HG02642 (cell line): ENCODE results near the gene TMEM108.
"Not testable (repeated sequence)": the region's sequence is repeated elsewhere in the genome, so short reads cannot be mapped to it uniquely, and the experiment has no call there.

Experiments
- ATAC-seq: cut with Tn5 transposase; IDR thresholded peaks from one replicate; pipeline ENCODE4 v1.9.1; 2021; ENCODE audit warnings: mild to moderate bottlenecking; ENCODE audit not compliant: unreplicated experiment, poor library complexity

TMEM108 gene

GRCh38 chr3:133038089-133038730 lies at the start of gene TMEM108:
Gene TMEM108, plus strand, starts transcription at chr3:133038391.
- peak; percentile 45 for ATAC-seq

DNA sequence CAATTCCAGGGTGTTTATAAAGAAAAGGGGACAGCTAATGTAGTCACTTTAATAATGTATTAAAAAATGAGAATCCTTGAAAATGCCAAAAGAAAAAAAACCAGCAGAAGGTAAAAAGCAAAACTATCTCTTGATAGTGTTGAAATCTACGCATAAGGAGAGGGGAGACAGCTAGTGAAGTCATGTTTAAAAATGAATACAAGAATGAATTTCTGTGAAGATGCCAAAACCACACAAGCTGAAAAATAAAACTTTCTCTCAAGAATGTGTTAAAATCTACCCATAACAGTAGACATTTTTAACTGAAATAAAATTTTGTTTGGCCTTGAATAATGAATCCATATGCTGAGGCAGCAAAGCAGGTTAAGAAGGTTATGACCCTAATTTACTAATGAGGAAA lies 42.2 kb upstream of the TMEM108 start:
- no peak for ATAC-seq

GRCh38 chr3:132997404-132998185 lies 40.6 kb upstream of the TMEM108 start:
- ATAC-seq = no peak

GRCh38 chr3:133005032-133005431 lies 33.2 kb upstream of the TMEM108 start:
- not testable (repeated sequence) for ATAC-seq

GRCh38 chr3:133007601-133008000 lies 30.6 kb upstream of the TMEM108 start:
- no peak for ATAC-seq

- no peak for ATAC-seq
These were observed 23.9 kb upstream of the TMEM108 start for GRCh38 chr3:133014325-133014724.

- ATAC-seq = not testable (repeated sequence)
These were observed 22.6 kb upstream of the TMEM108 start for GRCh38 chr3:133015573-133015972.

DNA sequence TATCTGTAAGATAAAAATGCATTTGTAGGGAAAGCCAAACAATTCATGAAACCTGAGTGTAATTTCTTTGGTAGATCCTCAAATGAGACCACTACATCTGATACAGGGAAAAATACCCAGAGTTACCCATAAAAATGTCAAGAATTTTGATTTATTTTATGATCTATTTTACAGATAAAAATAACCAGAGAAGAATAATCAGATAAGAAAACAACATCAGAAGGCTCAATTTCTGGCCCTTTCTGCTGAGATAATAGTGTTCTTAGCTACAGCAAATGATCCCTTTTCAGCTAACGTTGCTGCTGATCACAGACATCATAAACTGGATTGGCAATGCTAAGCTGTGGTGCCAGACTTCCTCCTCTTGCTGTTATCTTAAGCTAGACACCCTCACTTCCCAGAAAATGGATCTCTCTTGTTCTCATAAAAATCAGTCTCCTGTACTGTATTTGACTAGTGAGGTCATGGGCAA lies 21.3 kb upstream of the TMEM108 start:
- ATAC-seq = no peak

DNA sequence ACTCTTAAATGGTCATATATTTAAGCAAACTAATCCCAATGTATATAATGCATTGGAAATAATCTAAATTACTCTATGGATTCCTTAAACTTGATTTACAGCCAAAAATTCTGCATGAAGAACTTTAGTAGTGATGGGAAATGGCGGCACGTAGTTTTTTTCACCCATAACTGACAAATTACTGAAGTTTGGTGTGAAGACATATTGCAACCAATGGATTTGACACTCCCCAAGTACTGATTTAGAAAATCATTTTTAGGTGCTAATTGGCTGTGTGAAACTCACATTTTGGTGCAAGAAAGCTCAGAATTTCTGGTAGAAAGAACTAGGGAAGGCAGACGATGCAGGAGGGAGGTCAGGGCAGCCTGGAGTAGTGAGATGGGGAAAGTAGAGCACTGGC lies 19.3 kb upstream of the TMEM108 start:
- ATAC-seq = no peak

DNA sequence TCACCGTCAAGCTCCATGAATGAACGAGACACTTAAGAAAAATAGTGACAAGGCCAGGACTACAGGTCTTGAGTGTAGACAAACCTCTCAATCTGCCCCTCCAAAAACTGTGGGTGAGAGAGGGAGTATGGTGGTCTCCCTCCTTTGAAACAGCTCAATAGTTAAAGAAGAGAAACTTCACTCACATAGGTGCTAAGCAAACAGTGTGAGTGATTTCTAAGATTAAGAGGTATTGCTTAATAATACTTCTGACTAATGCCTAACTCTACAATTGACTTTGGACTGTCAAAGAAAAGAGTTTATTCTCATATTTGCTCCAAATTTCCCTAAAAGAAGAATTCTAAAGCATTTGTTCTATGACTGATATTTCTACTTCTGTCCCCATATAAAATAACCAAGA lies 17.0 kb upstream of the TMEM108 start:
- ATAC-seq = no peak

DNA sequence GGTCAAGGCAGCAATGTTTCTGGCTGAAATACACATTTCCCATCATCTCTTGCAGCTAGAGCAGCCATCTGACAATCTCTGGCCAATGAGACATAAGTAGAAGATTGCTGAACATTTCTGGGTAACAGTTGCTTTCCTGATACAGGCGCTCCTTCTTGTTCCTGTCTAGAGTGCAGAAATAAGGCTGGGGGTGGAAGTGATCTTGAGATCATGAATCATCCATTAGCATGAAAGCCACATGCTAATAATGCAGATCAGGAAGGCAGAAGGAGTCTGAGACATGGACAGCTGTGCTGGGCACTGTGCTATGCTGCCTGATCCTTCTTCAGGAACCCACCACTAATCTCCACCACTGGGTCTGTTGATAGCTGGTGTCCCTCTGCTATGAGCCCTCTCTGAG lies 14.8 kb upstream of the TMEM108 start:
- no peak for ATAC-seq

GRCh38 chr3:133025546-133025945 lies 12.6 kb upstream of the TMEM108 start:
- no peak for ATAC-seq

DNA sequence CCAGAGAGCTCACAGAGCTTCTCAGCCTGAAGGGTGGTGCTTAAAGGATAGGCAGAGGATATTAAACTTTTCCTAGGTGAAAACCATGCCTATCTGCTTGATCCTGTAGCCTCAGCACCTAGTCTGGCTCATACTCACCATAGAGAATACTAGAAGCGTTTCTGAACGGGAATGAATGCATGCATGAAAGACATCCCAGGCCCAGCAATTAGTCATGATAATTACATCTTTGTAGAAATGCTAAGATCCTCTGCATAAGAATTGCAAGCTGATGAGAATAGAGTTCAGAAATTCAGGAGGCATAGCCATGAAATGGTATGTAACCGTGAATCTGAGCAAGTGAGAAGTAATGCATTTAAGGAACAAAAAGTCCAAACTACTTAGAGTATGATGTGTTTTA lies 5.9 kb upstream of the TMEM108 start:
- ATAC-seq = no peak

DNA sequence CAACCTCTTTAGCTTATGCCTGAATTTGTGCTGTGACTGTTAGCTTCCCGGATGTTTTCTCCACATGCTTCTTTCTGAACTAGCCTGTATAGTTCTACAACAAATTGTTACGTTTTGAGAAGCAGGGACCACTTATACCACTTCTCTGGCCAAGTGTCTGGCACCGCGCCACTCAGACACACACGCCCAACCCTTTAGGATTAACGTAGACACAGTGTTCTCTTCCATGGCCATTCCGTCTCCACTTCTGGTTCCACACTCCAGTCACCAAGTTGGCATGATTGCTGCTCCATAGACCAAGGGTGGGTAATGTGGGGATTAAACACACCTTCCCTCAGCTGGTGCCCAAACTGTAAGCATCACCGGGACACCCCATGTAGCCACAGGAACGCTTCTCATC lies 755 bp upstream of the TMEM108 start:
- no peak for ATAC-seq

GRCh38 chr3:133038731-133039375 lies 662 bp downstream of the TMEM108 start:
- ATAC-seq = no peak

GRCh38 chr3:133040696-133041523 lies 2.7 kb downstream of the TMEM108 start:
- no peak for ATAC-seq

- no peak for ATAC-seq
These were observed 3.3 kb downstream of the TMEM108 start for GRCh38 chr3:133041524-133041829.

DNA sequence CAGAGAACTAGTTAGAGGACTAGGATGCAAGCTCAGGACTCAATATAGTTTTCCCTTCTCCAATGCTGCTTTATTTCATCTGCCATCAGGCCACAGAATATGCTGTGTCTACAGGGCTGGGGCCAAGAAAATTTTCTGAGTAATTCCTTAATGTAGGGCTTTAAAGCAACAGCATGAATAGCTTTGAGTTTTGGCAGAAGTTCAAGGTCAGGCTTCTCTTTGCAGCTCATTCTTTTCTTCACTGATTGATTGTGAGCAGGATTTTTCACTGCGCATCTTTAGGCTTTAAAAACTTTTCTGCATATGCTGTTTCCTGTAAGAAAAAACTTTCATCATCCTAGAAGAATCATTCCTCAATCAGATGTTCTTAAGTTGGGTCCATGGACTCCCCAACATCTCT lies 4.6 kb downstream of the TMEM108 start:
- ATAC-seq = no peak

- no peak for ATAC-seq
These were observed 9.8 kb downstream of the TMEM108 start for GRCh38 chr3:133047980-133048379.

GRCh38 chr3:133049491-133049890 lies 11.3 kb downstream of the TMEM108 start:
- ATAC-seq = no peak

DNA sequence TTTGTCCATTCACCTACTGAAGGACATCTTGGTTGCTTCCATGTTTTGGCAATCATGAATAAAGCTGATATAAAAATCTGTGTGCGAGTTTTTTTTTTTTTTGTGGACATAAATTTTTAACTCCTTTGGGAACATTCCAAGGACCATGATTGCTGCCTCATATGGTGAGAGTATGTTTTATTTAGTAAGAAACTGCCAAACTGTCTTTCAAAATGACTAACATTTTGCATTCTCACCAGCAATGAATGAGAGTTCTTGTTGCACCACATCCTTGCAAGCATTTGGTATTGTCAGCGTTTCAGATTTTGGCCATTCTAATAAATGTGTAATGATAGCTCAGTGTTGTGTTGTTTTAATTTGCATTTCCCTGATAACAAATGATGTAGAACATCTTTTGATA lies 12.7 kb downstream of the TMEM108 start:
- no peak for ATAC-seq
